Retina (tissue), 1 donor: ENCODE measurements around the gene XPO4.
"Not testable (repeated sequence)": the region's sequence is repeated elsewhere in the genome, so short reads cannot be mapped to it uniquely, and the experiment has no call there.

ENCODE experiments used
- DNase-seq: peaks from one replicate; pipeline ENCODE4 v3.0.0-alpha.2; 2016

Gene XPO4

GRCh38 chr13:20890540-20890939, 12.0 kb downstream of the XPO4 start:
- DNase-seq: not testable (repeated sequence)

- DNase-seq: no peak
Measured at GRCh38 chr13:20882206-20882605, 20.3 kb downstream of the XPO4 start.

- no peak for DNase-seq
Measured at GRCh38 chr13:20877902-20878301, 24.6 kb downstream of the XPO4 start.

- DNase-seq: not testable (repeated sequence)
Measured at GRCh38 chr13:20876802-20877201, 25.7 kb downstream of the XPO4 start.

- DNase-seq: not testable (repeated sequence)
Measured at GRCh38 chr13:20874439-20874838, 28.1 kb downstream of the XPO4 start.

- no peak for DNase-seq
Measured at GRCh38 chr13:20873348-20873747, 29.2 kb downstream of the XPO4 start.

- DNase-seq: no peak
Measured at GRCh38 chr13:20870829-20871228, 31.7 kb downstream of the XPO4 start.

- DNase-seq: no peak
Measured at GRCh38 chr13:20869540-20869939, 33.0 kb downstream of the XPO4 start.

GRCh38 chr13:20867408-20867807, 35.1 kb downstream of the XPO4 start:
- DNase-seq: no peak

GRCh38 chr13:20861666-20862065, 40.9 kb downstream of the XPO4 start:
- DNase-seq: not testable (repeated sequence)

- no peak for DNase-seq
Measured at GRCh38 chr13:20860844-20861243, 41.7 kb downstream of the XPO4 start.

GRCh38 chr13:20856650-20857049, 45.9 kb downstream of the XPO4 start:
- no peak for DNase-seq

GRCh38 chr13:20851844-20852402, 50.6 kb downstream of the XPO4 start:
- DNase-seq: no peak

- DNase-seq: no peak
Measured at GRCh38 chr13:20848944-20849343, 53.6 kb downstream of the XPO4 start.

- DNase-seq: no peak
Measured at GRCh38 chr13:20848203-20848602, 54.3 kb downstream of the XPO4 start.

- DNase-seq: no peak
Measured at GRCh38 chr13:20847296-20847695, 55.2 kb downstream of the XPO4 start.

GRCh38 chr13:20843166-20843565, 59.4 kb downstream of the XPO4 start:
- no peak for DNase-seq

GRCh38 chr13:20840568-20840967, 62.0 kb downstream of the XPO4 start:
- no peak for DNase-seq

GRCh38 chr13:20833900-20834679, 68.5 kb downstream of the XPO4 start:
- no peak for DNase-seq

- DNase-seq: no peak
Measured at GRCh38 chr13:20832861-20833260, 69.7 kb downstream of the XPO4 start.

GRCh38 chr13:20831933-20832332, 70.6 kb downstream of the XPO4 start:
- DNase-seq: no peak

GRCh38 chr13:20831254-20831653, 71.3 kb downstream of the XPO4 start:
- DNase-seq: no peak

GRCh38 chr13:20828539-20829364, 73.8 kb downstream of the XPO4 start:
- DNase-seq: peak; percentile 47
